ENCODE data around the gene HIVEP1. TPM values are rescaled to one million over a fixed set of nuclear protein-coding genes. Genes with fewer than 3 reads are reported as not detected.

HIVEP1 gene
- total RNA-seq, 1 experiment from 2014 or later: 24.2 TPM

DNA sequence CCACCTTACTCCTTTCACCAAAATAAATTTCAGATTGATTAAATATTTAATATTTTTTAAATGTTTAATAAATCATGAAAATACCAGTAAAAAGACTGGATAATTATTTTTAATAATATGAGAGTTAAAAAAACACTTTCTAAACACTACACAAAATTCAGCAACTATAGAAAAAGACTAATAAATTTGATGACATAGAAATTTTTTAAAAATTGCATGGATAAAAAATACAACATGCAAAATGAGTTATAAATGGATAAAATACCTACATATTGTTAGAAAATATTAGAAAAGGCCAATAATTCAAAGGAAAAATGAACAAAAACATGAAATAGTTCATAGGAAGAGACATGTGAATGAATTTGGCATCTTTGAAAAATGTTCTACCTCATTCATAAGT is 177.0 kb downstream of the HIVEP1 start:
- Histone ChIP-seq H3F3A (ENCODE audit: insufficient read depth, low read depth) (no peaks in the 10 kb centered on the region), H3K9me2 (ENCODE audit: insufficient read depth) (no peaks in the 10 kb centered on the region), H4K20me1 (ENCODE audit: insufficient read depth) (no peaks in the 10 kb centered on the region), H3K27ac (no peak overlapping the region), H3K36me3 (ENCODE audit: low read depth) (no peaks in the 10 kb centered on the region), H3K4me2 (no peak overlapping the region), H3K4me1 (replicated peaks; ENCODE audit: insufficient read depth) (no peaks in the 10 kb centered on the region), H2AFZ (no peak overlapping the region), H3K4me3 (no peak overlapping the region), H3K79me2 (ENCODE audit: low read depth) (no peaks in the 10 kb centered on the region), H3K9me3 (ENCODE audit: insufficient read depth, low read depth) (no peaks in the 10 kb centered on the region), H3K27me3 (ENCODE audit: insufficient read depth, low read depth) (no peaks in the 10 kb centered on the region)
- no peak for DNase-seq
- ChIA-PET POLR2A (ENCODE audit: unreplicated experiment) (no interaction called here), CTCF (interaction anchor here (1.1 kb wide), 1 partner anchor 17 kb away, joined by 3 read pairs; no protein-coding TSS in a partner anchor)
- no peak for TF ChIP-seq EZH2 (IDR thresholded peaks at IDR 0.05; ENCODE audit: low read depth)
- TF ChIP-seq, protein P1, sequence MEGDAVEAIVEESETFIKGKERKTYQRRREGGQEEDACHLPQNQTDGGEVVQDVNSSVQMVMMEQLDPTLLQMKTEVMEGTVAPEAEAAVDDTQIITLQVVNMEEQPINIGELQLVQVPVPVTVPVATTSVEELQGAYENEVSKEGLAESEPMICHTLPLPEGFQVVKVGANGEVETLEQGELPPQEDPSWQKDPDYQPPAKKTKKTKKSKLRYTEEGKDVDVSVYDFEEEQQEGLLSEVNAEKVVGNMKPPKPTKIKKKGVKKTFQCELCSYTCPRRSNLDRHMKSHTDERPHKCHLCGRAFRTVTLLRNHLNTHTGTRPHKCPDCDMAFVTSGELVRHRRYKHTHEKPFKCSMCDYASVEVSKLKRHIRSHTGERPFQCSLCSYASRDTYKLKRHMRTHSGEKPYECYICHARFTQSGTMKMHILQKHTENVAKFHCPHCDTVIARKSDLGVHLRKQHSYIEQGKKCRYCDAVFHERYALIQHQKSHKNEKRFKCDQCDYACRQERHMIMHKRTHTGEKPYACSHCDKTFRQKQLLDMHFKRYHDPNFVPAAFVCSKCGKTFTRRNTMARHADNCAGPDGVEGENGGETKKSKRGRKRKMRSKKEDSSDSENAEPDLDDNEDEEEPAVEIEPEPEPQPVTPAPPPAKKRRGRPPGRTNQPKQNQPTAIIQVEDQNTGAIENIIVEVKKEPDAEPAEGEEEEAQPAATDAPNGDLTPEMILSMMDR (conservative IDR thresholded peaks at IDR 0.05): no peak
- intact Hi-C loops (cut with micrococcal nuclease; ENCODE audit: unreplicated experiment): no loop called here
- no TSS peak for BruUV-seq (replicated peaks)

DNA sequence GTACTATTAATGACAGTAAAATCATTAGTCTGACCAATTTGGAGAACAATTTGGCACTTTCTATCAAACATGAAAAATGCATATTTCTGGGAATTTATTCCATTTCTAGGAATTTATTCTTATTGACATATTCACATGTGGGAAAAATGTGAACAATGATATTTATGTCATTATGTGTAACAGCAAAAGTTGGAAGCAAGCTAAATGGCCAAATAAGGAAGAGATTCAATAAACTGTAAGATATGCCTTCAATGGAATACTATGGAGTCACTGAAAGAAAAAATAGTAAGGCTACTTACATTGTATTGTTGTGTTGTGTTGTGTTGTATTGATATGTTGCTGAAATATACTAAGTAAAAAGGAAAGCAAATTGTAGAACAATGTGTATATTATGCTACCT is 177.5 kb downstream of the HIVEP1 start:
- TF ChIP-seq, protein P1 (conservative IDR thresholded peaks at IDR 0.05): no peak
- TF ChIP-seq EZH2 (IDR thresholded peaks at IDR 0.05; ENCODE audit: low read depth): no peak

DNA sequence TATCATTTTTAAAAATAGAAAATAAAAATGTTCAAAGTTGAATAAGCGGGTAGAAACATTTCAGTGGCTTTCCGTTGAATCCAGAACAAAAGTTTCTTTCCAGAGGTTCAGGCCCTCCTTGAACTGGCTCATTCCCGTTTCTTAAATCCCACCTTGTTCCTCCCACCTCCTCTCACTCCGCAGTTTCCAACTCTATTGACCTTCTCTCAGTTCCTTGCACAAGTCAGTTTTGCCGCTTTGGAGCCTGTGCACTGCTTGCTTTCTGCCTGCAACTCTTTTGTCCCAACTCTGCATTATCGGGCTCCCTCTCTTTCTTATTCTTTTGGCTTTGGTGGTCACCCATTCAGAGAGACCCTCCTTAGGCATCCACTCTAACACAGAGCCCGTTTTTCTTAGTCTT is 178.1 kb downstream of the HIVEP1 start:
- Histone ChIP-seq H4K20me1 (ENCODE audit: insufficient read depth) (no peaks in the 10 kb centered on the region), H2AFZ (0 out of 2 replicates have a peak overlapping the region, but pooled peaks have one; percentile 27), H3K36me3 (ENCODE audit: low read depth) (no peaks in the 10 kb centered on the region), H3K79me2 (ENCODE audit: low read depth) (no peaks in the 10 kb centered on the region), H3K4me2 (no peak overlapping the region), H3K9me2 (ENCODE audit: insufficient read depth) (no peaks in the 10 kb centered on the region), H3K27me3 (ENCODE audit: insufficient read depth, low read depth) (no peaks in the 10 kb centered on the region), H3K4me1 (replicated peaks; ENCODE audit: insufficient read depth) (no peaks in the 10 kb centered on the region), H3F3A (ENCODE audit: insufficient read depth, low read depth) (no peaks in the 10 kb centered on the region), H3K9me3 (ENCODE audit: insufficient read depth, low read depth) (no peaks in the 10 kb centered on the region), H3K4me3 (no peak overlapping the region), H3K27ac (no peak overlapping the region)
- TF ChIP-seq, protein P1 (conservative IDR thresholded peaks at IDR 0.05): no peak
- TF ChIP-seq EZH2 (IDR thresholded peaks at IDR 0.05; ENCODE audit: low read depth): no peak
- ChIA-PET CTCF (no interaction called here), POLR2A (ENCODE audit: unreplicated experiment) (no interaction called here)
- intact Hi-C loops (cut with micrococcal nuclease; ENCODE audit: unreplicated experiment): no loop called here
- DNase-seq: no peak
- BruUV-seq (replicated peaks): no TSS peak

More for the DNA sequence above, 177.5 kb downstream of the HIVEP1 start:
- H3K9me3 ChIP-seq (ENCODE audit: insufficient read depth, low read depth): no peaks in the 10 kb centered on the region
- no peaks in the 10 kb centered on the region for H3K9me2 ChIP-seq (ENCODE audit: insufficient read depth)
- no peaks in the 10 kb centered on the region for H3K27me3 ChIP-seq (ENCODE audit: insufficient read depth, low read depth)
- no peak overlapping the region for H3K27ac ChIP-seq
- intact Hi-C loops (cut with micrococcal nuclease; ENCODE audit: unreplicated experiment): no loop called here
- DNase-seq: no peak
- H3K4me2 ChIP-seq: no peak overlapping the region
- H3F3A ChIP-seq (ENCODE audit: insufficient read depth, low read depth): no peaks in the 10 kb centered on the region
- H2AFZ ChIP-seq: no peak overlapping the region
- no peaks in the 10 kb centered on the region for H3K4me1 ChIP-seq (replicated peaks; ENCODE audit: insufficient read depth)
- H3K79me2 ChIP-seq (ENCODE audit: low read depth): no peaks in the 10 kb centered on the region
- POLR2A ChIA-PET (ENCODE audit: unreplicated experiment): no interaction called here
- no peaks in the 10 kb centered on the region for H3K36me3 ChIP-seq (ENCODE audit: low read depth)
- H4K20me1 ChIP-seq (ENCODE audit: insufficient read depth): no peaks in the 10 kb centered on the region
- BruUV-seq (replicated peaks): no TSS peak
- CTCF ChIA-PET: no interaction called here
- H3K4me3 ChIP-seq: no peak overlapping the region

Measured in PC-9 (cell line).